Retinal pigment epithelial cell (primary cell): ENCODE data around the gene RUFY1.

Experiments used
- DNase-seq: peaks from one replicate; pipeline ENCODE4 v3.0.0-alpha.2; 2010; ENCODE audit warnings: low read depth
- H3K4me3 ChIP-seq: 2 replicates; pipeline ENCODE4 v1.5.1; 2011; ENCODE audit warnings: mild to moderate bottlenecking, low read length, control low read depth, moderate library complexity
- TF ChIP-seq, protein P1 (sequence below): conservative IDR thresholded peaks from 2 replicates; pipeline ENCODE4 v1.5.1; 2011; ENCODE audit warnings: low read depth, low read length, control low read depth, inconsistent platforms

Gene RUFY1

GRCh38 chr5:179606071-179606909 is 55.9 kb downstream of the RUFY1 start:
- no peak for DNase-seq
- no peak overlapping the region for H3K4me3 ChIP-seq
- TF ChIP-seq, protein P1, sequence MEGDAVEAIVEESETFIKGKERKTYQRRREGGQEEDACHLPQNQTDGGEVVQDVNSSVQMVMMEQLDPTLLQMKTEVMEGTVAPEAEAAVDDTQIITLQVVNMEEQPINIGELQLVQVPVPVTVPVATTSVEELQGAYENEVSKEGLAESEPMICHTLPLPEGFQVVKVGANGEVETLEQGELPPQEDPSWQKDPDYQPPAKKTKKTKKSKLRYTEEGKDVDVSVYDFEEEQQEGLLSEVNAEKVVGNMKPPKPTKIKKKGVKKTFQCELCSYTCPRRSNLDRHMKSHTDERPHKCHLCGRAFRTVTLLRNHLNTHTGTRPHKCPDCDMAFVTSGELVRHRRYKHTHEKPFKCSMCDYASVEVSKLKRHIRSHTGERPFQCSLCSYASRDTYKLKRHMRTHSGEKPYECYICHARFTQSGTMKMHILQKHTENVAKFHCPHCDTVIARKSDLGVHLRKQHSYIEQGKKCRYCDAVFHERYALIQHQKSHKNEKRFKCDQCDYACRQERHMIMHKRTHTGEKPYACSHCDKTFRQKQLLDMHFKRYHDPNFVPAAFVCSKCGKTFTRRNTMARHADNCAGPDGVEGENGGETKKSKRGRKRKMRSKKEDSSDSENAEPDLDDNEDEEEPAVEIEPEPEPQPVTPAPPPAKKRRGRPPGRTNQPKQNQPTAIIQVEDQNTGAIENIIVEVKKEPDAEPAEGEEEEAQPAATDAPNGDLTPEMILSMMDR = no peak

GRCh38 chr5:179606910-179607159 is 56.5 kb downstream of the RUFY1 start:
- no peak for DNase-seq
- TF ChIP-seq, protein P1 = no peak
- H3K4me3 ChIP-seq = no peak overlapping the region

- no peak for DNase-seq
- H3K4me3 ChIP-seq = no peak overlapping the region
- TF ChIP-seq, protein P1 = no peak
These were observed 57.0 kb downstream of the RUFY1 start for GRCh38 chr5:179607160-179607931.

- TF ChIP-seq, protein P1 = no peak
- H3K4me3 ChIP-seq = no peak overlapping the region
- no peak for DNase-seq
These were observed 57.8 kb downstream of the RUFY1 start for GRCh38 chr5:179608131-179608581.

GRCh38 chr5:179609834-179610108 is 59.4 kb downstream of the RUFY1 start:
- no peak overlapping the region for H3K4me3 ChIP-seq
- TF ChIP-seq, protein P1 = no peak
- no peak for DNase-seq

DNA sequence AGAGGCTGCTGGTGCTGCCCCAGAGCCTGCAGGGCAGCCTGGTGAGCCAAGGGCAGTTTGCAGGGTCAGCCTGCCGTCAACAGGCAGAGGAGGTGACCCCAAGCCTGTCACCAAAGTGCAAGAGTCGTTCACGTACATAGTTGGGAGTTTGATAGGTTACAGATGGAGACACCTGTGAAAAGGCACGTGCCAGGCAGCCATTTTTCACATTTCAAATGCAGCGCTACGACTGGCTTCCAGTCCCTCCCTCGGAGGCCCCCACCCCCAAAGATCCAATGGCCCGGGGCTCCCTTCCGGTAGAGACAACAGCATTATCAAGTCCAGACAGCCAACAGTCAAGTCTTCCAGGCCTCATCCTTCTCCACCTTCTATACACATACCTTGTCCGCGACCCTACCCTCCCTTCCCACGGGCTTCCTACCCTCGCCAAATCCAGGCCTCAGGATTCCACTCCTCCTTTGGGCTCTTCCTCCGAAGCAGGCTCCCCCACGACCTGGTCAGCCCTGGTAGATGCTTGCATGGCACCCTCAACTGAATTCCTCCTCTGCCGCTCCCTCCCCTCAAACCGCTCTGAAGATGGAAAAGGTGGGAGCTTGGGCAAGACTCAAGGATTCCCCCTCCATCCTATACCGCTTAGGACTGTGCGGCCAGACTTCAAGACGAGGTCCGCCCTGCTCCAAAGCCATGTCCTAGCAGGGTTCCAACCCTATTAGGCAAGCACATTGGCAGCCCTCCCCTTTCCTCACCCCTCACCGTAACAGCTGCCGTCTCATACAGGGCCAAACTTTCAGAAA is 60.0 kb downstream of the RUFY1 start:
- H3K4me3 ChIP-seq = no peak overlapping the region
- TF ChIP-seq, protein P1 = no peak
- no peak for DNase-seq
